Activated naive CD4-positive, alpha-beta T cell treated with anti-CD3 and anti-CD28 coated beads for 36 hours (primary cell): ENCODE measurements around the gene CAPN13. TPM values are rescaled to one million over a fixed set of nuclear protein-coding genes. Genes with fewer than 3 reads are reported as not detected.

Experiments
- CTCF ChIA-PET: fragments of 350-600 bp; sonication (Branson Sonifier 250); formaldehyde crosslinking; loops from one replicate; lab custom pipeline; 2021; ENCODE audit warnings: antibody characterized with exemption; lab: Charles Lee
- DNase-seq: peaks from one replicate; pipeline ENCODE4 v3.0.0-alpha.2; 2020
- H3K27ac Mint-ChIP-seq: one replicate; pipeline ENCODE4 v1.8.0; 2021; ENCODE audit warnings: mild to moderate bottlenecking, mixed read lengths
- H3K27me3 Mint-ChIP-seq: one replicate; pipeline ENCODE4 v1.8.0; 2021; ENCODE audit warnings: low read depth, mixed read lengths
- H3K36me3 Mint-ChIP-seq: one replicate; pipeline ENCODE4 v1.8.0; 2021; ENCODE audit warnings: low read depth, mixed read lengths
- H3K4me1 Mint-ChIP-seq: one replicate; pipeline ENCODE4 v1.8.0; 2021; ENCODE audit warnings: low read depth, mixed read lengths
- H3K4me3 Mint-ChIP-seq: one replicate; pipeline ENCODE4 v1.8.0; 2021; ENCODE audit warnings: mild to moderate bottlenecking, moderate library complexity, mixed read lengths
- H3K9me3 Mint-ChIP-seq: one replicate; pipeline ENCODE4 v1.8.0; 2021; ENCODE audit warnings: mixed read lengths
- intact Hi-C: fragments of 100-400 bp; cut with micrococcal nuclease; formaldehyde crosslinking; loops from one replicate; pipeline ENCODE4 v1.15.1; 2023
- total RNA-seq, 2 experiments: library from RNA; stranded (reverse); gene quantifications; one replicate each; pipeline ENCODE4 v1.2.3, GENCODE V29; 2021

Gene CAPN13
- total RNA-seq, 2 experiments from 2014 or later = not detected

- Mint-ChIP-seq H3K4me3 (no peak overlapping the region), H3K27me3 (peaks cover 13% of the 10 kb centered on the region), H3K36me3 (no peaks in the 10 kb centered on the region), H3K9me3 (no peaks in the 10 kb centered on the region), H3K4me1 (no peaks in the 10 kb centered on the region), H3K27ac (no peak overlapping the region)
- intact Hi-C loops = no loop called here
- DNase-seq = no peak
- CTCF ChIA-PET = no interaction called here
Observed at GRCh38 chr2:30756051-30756719, 51.1 kb downstream of the CAPN13 start.

GRCh38 chr2:30753630-30754029, 53.6 kb downstream of the CAPN13 start:
- Mint-ChIP-seq H3K9me3 (no peaks in the 10 kb centered on the region), H3K27ac (no peak overlapping the region), H3K27me3 (peaks cover 13% of the 10 kb centered on the region), H3K4me1 (no peaks in the 10 kb centered on the region), H3K36me3 (no peaks in the 10 kb centered on the region), H3K4me3 (no peak overlapping the region)
- intact Hi-C loops = no loop called here
- DNase-seq = no peak
- CTCF ChIA-PET = interaction anchor here (1.5 kb wide), 1 partner anchor 42 kb away, joined by 3 read pairs; no protein-coding TSS in a partner anchor

- intact Hi-C loops = no loop called here
- Mint-ChIP-seq H3K4me3 (no peak overlapping the region), H3K4me1 (no peaks in the 10 kb centered on the region), H3K27me3 (peaks cover 13% of the 10 kb centered on the region), H3K27ac (no peak overlapping the region), H3K9me3 (no peaks in the 10 kb centered on the region), H3K36me3 (no peaks in the 10 kb centered on the region)
- no peak for DNase-seq
- CTCF ChIA-PET = interaction anchor here (1.5 kb wide), 1 partner anchor 41 kb away, joined by 3 read pairs; no protein-coding TSS in a partner anchor
Observed at GRCh38 chr2:30752811-30753210, 54.4 kb downstream of the CAPN13 start.

GRCh38 chr2:30747206-30747605, 60.0 kb downstream of the CAPN13 start:
- Mint-ChIP-seq H3K4me3 (no peak overlapping the region), H3K36me3 (no peaks in the 10 kb centered on the region), H3K9me3 (no peaks in the 10 kb centered on the region), H3K27ac (no peak overlapping the region), H3K4me1 (no peaks in the 10 kb centered on the region), H3K27me3 (peaks cover 2% of the 10 kb centered on the region)
- no peak for DNase-seq
- CTCF ChIA-PET = interaction anchor here (1.0 kb wide), 2 partner anchors 36 to 582 kb away, joined by 4 to 5 read pairs; no protein-coding TSS in a partner anchor
- intact Hi-C loops = no loop called here

GRCh38 chr2:30744823-30745222, 62.4 kb downstream of the CAPN13 start:
- CTCF ChIA-PET = no interaction called here
- H3K9me3 Mint-ChIP-seq = no peaks in the 10 kb centered on the region
- DNase-seq = no peak
- no peaks in the 10 kb centered on the region for H3K36me3 Mint-ChIP-seq
- no peaks in the 10 kb centered on the region for H3K27me3 Mint-ChIP-seq
- intact Hi-C loops = no loop called here
- no peak overlapping the region for H3K4me3 Mint-ChIP-seq
- no peak overlapping the region for H3K27ac Mint-ChIP-seq
- no peaks in the 10 kb centered on the region for H3K4me1 Mint-ChIP-seq

- H3K36me3 Mint-ChIP-seq = no peaks in the 10 kb centered on the region
- CTCF ChIA-PET = no interaction called here
- H3K9me3 Mint-ChIP-seq = no peaks in the 10 kb centered on the region
- no peak for DNase-seq
- intact Hi-C loops = no loop called here
- H3K4me1 Mint-ChIP-seq = no peaks in the 10 kb centered on the region
- no peaks in the 10 kb centered on the region for H3K27me3 Mint-ChIP-seq
- no peak overlapping the region for H3K27ac Mint-ChIP-seq
- no peak overlapping the region for H3K4me3 Mint-ChIP-seq
Observed at GRCh38 chr2:30741576-30741975, 65.7 kb downstream of the CAPN13 start.

- no peak for DNase-seq
- Mint-ChIP-seq H3K4me3 (no peak overlapping the region), H3K27me3 (no peaks in the 10 kb centered on the region), H3K27ac (no peak overlapping the region), H3K36me3 (no peaks in the 10 kb centered on the region), H3K4me1 (no peaks in the 10 kb centered on the region), H3K9me3 (no peaks in the 10 kb centered on the region)
- CTCF ChIA-PET = interaction anchor here (1.1 kb wide), 1 partner anchor 26 kb away, joined by 3 read pairs; no protein-coding TSS in a partner anchor
- intact Hi-C loops = no loop called here
Observed at GRCh38 chr2:30738141-30738911, 68.9 kb downstream of the CAPN13 start.

- H3K4me1 Mint-ChIP-seq = no peaks in the 10 kb centered on the region
- H3K36me3 Mint-ChIP-seq = no peaks in the 10 kb centered on the region
- CTCF ChIA-PET = no interaction called here
- no peak overlapping the region for H3K4me3 Mint-ChIP-seq
- intact Hi-C loops = no loop called here
- no peak for DNase-seq
- no peaks in the 10 kb centered on the region for H3K27me3 Mint-ChIP-seq
- H3K27ac Mint-ChIP-seq = no peak overlapping the region
- H3K9me3 Mint-ChIP-seq = no peaks in the 10 kb centered on the region
Observed at GRCh38 chr2:30737326-30737610, 70.0 kb downstream of the CAPN13 start.

GRCh38 chr2:30736461-30737325, 70.6 kb downstream of the CAPN13 start:
- Mint-ChIP-seq H3K4me3 (no peak overlapping the region), H3K27ac (no peak overlapping the region), H3K36me3 (no peaks in the 10 kb centered on the region), H3K4me1 (no peaks in the 10 kb centered on the region), H3K9me3 (no peaks in the 10 kb centered on the region), H3K27me3 (no peaks in the 10 kb centered on the region)
- no peak for DNase-seq
- intact Hi-C loops = no loop called here
- CTCF ChIA-PET = interaction anchor here (1.0 kb wide), 1 partner anchor 23 kb away, joined by 3 read pairs; no protein-coding TSS in a partner anchor

GRCh38 chr2:30733876-30734520, 73.2 kb downstream of the CAPN13 start:
- no peak for DNase-seq
- intact Hi-C loops = no loop called here
- H3K4me3 Mint-ChIP-seq = no peak overlapping the region
- H3K27ac Mint-ChIP-seq = no peak overlapping the region
- CTCF ChIA-PET = interaction anchor here (1.0 kb wide), 1 partner anchor 22 kb away, joined by 3 read pairs; no protein-coding TSS in a partner anchor
- no peaks in the 10 kb centered on the region for H3K9me3 Mint-ChIP-seq
- H3K4me1 Mint-ChIP-seq = no peaks in the 10 kb centered on the region
- no peaks in the 10 kb centered on the region for H3K36me3 Mint-ChIP-seq
- H3K27me3 Mint-ChIP-seq = no peaks in the 10 kb centered on the region

GRCh38 chr2:30732876-30733275, 74.4 kb downstream of the CAPN13 start:
- Mint-ChIP-seq H3K9me3 (no peaks in the 10 kb centered on the region), H3K27me3 (no peaks in the 10 kb centered on the region), H3K4me3 (no peak overlapping the region), H3K27ac (no peak overlapping the region), H3K4me1 (no peaks in the 10 kb centered on the region), H3K36me3 (no peaks in the 10 kb centered on the region)
- intact Hi-C loops = no loop called here
- CTCF ChIA-PET = no interaction called here
- no peak for DNase-seq

- Mint-ChIP-seq H3K4me1 (no peaks in the 10 kb centered on the region), H3K27me3 (no peaks in the 10 kb centered on the region), H3K9me3 (no peaks in the 10 kb centered on the region), H3K36me3 (no peaks in the 10 kb centered on the region), H3K27ac (no peak overlapping the region), H3K4me3 (no peak overlapping the region)
- intact Hi-C loops = no loop called here
- no peak for DNase-seq
- CTCF ChIA-PET = no interaction called here
Observed at GRCh38 chr2:30732376-30732775, 74.9 kb downstream of the CAPN13 start.
